D721Med (cell line): Measurements from ENCODE around the gene ARHGAP24.

Experiments
- DNase-seq: peaks from one replicate; pipeline ENCODE4 v3.0.0; 2011; ENCODE audit warnings: low spot score; ENCODE audit not compliant: insufficient read length
- FAIRE-seq: peaks from 2 replicates; lab custom pipeline; 2011; peaks lifted over from hg19 to GRCh38; lab: Jason Lieb, UNC
- TF ChIP-seq, protein P1 (sequence below): IDR thresholded peaks from 2 replicates; pipeline ENCODE4 v1.5.1; 2012; ENCODE audit warnings: mild to moderate bottlenecking, control low read depth; ENCODE audit not compliant: insufficient read depth; ENCODE audit errors: missing control alignments

The ARHGAP24 gene

DNA sequence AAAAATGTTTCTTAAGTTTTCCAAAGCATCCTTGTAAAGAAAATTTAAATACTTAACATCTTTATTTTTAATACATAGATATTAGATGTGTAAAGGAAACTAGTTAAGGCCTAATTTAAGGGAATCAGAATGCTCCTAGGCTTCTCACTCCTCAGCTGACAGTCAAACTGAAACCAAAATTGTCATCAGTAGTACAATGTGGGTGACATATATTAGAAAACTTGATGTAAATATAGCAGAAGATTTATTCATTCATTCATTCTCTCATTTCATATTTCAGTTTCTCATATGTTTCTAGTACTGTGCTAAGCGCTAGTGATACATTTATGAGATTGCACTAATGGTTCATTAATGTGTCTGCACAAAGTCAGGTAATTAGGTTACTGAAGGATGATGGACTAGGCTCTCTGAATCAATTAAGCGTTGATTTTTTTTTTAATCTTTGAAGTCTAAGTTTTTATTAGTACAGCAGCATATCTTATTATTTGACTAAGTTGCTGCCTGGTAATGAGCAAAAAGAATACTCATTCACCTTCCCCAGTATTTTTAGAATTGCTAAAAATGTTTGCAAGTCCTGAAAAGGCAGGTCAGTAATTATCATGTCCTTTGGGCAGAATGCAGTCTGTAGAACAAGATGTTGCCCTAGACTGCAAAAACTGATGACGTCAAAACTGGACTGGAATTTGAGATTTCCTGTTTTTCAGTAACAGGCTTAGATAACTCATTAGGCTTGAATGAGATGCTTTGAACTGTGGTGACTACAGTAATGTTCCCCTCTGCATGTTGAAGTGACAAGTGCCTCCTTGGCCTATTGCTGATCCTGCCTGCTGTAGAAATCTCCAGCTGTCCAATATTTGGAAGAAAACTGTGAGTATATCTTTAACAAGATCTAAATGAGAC is 128.7 kb downstream of the ARHGAP24 start:
- TF ChIP-seq, protein P1, sequence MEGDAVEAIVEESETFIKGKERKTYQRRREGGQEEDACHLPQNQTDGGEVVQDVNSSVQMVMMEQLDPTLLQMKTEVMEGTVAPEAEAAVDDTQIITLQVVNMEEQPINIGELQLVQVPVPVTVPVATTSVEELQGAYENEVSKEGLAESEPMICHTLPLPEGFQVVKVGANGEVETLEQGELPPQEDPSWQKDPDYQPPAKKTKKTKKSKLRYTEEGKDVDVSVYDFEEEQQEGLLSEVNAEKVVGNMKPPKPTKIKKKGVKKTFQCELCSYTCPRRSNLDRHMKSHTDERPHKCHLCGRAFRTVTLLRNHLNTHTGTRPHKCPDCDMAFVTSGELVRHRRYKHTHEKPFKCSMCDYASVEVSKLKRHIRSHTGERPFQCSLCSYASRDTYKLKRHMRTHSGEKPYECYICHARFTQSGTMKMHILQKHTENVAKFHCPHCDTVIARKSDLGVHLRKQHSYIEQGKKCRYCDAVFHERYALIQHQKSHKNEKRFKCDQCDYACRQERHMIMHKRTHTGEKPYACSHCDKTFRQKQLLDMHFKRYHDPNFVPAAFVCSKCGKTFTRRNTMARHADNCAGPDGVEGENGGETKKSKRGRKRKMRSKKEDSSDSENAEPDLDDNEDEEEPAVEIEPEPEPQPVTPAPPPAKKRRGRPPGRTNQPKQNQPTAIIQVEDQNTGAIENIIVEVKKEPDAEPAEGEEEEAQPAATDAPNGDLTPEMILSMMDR: no peak
- no peak for FAIRE-seq
- no peak for DNase-seq

DNA sequence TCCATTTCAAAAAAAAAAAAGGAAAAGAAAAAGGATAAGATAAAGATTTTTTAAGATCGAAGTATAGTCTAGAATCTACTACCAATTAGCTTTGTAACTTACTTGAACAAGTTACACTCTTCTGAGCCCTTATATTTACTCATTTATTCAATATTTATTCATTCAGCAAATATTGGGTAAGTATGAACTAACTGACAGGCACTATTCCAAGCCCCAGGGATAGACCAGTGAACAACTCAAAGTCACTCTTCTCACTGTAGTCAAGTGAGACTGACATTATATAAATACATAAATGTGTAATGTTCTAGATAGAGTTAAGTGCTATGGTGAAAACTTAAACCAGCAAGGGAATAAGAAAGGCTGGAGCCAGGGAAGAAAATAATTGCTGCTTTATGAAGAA is 131.6 kb downstream of the ARHGAP24 start:
- TF ChIP-seq, protein P1: no peak
- FAIRE-seq (no peak), DNase-seq (no peak)

DNA sequence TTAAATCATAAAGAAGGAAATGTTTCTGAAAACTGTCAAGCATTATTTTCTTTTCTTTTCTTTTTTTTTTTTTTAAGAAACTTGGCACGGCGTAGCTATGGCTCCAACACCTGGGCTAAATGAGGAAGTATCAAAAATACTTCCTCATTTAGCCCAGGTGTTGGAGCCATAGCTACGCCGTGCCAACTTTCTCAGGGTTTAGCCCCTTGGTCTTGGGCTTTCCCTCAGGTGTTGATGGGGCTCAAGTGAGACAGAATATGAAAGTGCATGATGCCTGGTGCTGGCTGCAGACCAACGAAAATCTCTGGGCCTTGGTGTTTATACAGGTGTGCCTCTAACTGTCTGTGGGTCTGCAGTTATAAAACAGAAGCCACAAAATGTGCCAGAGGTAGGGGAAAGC is 132.7 kb downstream of the ARHGAP24 start:
- TF ChIP-seq, protein P1: no peak
- FAIRE-seq (no peak), DNase-seq (no peak)

DNA sequence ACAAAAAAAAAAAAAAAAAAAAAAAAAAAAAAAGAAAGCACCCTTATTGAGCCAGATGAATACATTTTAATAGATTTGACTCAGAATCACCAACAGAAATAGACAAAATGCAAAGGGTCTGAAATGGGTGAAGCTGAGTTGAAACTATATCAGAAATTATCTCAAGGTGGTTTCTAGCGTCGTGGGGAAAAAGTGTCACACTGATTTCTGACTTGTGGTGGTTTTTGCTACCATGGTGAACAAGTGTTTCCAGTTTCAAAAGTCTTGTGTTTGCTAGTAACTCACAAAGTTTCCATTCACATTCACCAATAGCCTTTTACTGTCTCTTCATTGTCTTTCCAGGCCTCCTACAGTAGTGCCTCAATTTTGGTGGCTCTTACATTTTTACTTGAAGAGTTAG is 135.5 kb downstream of the ARHGAP24 start:
- no peak for FAIRE-seq

DNA sequence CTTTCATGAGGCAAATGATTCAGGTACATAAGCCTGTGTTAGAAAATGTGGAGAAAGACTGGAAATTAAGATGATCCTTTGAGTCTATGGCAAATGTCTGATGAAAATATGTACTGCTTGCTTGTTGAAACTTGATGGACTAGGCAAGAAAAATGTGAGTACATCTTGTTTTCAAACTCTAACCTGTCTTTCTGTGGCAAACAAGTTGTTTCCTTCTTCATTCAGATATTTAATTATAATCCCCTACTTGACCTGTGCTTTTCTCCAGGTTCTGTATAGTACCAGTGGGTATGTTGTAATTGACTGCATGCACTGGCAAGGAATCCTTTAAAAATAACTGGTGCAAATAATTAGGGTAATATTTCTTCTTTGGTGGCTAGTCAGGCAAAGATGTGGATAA is 136.7 kb downstream of the ARHGAP24 start:
- no peak for DNase-seq
- TF ChIP-seq, protein P1: no peak
- FAIRE-seq: no peak

More for the DNA sequence above, 135.5 kb downstream of the ARHGAP24 start:
- TF ChIP-seq, protein P1: no peak
- DNase-seq: no peak

DNA sequence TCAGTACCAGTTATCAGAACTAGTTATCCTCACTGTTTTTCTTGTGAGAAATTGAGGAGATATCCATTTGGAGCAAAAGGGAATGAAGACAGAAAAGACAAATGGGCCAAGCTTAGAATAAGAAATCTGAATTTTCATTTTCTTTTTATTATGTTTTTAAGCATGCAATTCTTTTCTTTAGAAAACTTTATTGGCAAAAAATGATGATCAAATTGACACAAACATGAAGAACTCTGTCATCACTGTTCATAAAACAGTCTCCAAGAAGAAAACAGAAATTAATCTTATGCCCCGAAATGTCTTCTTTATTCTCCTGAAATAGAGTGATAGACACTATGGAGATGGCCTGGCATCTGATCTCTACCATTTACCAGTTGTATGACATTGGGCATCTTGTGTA is 139.0 kb downstream of the ARHGAP24 start:
- FAIRE-seq (no peak), DNase-seq (no peak)
- TF ChIP-seq, protein P1: no peak

DNA sequence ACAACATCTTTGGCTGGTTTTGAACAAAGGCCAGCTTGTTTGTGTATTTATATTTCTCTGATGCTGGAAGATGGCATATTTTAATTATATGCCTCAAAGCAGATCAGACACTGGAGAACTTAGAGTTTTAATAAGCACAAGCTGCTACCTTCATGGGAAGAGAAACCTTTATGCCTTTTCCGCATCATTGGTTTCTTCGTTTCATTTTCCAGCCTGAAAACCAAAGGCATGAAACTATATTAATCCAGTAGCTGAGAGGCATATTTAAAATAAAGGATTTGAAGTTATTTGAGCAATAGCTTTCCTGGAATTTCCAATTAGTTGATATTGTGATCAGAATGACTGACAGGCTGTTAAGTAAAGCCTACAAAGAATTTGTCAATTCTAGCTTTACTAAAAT is 141.0 kb downstream of the ARHGAP24 start:
- DNase-seq (no peak), FAIRE-seq (no peak)
- TF ChIP-seq, protein P1: no peak
